ENCODE data around the gene RAPGEFL1. TPM values are rescaled to one million over a fixed set of nuclear protein-coding genes. Genes with fewer than 3 reads are reported as not detected.

The RAPGEFL1 gene
- total RNA-seq, 2 experiments from 2014 or later: 4.0 to 5.1 TPM

GRCh38 chr17:40175928-40176753 lies 1.1 kb upstream of the RAPGEFL1 start:
- DNase-seq: no peak
- no peaks in the 10 kb centered on the region for H3K27me3 Mint-ChIP-seq
- ChIA-PET CTCF (interaction anchor here (1.0 to 3.7 kb wide), 6 partner anchors 8 to 1227 kb away, joined by 3 to 21 read pairs (median 4); partner anchors contain the start of gene NR1D1), POLR2A (no interaction called here)
- peaks cover 8% of the 10 kb centered on the region for H3K4me1 Mint-ChIP-seq
- peaks cover 28% of the 10 kb centered on the region for H3K36me3 Mint-ChIP-seq (ENCODE audit: low read depth)
- no peaks in the 10 kb centered on the region for H3K9me3 Mint-ChIP-seq
- no peak overlapping the region for H3K27ac Mint-ChIP-seq
- no peak overlapping the region for H3K4me3 Mint-ChIP-seq

- Mint-ChIP-seq H3K27ac (peak overlapping the region; percentile 60), H3K4me1 (peaks cover 8% of the 10 kb centered on the region), H3K9me3 (no peaks in the 10 kb centered on the region), H3K36me3 (ENCODE audit: low read depth) (peaks cover 24% of the 10 kb centered on the region), H3K27me3 (no peaks in the 10 kb centered on the region), H3K4me3 (no peak overlapping the region)
- CTCF ChIA-PET: interaction anchor here (1.1 to 3.7 kb wide), 4 partner anchors 8 to 76 kb away, joined by 3 to 21 read pairs (median 7); partner anchors contain the start of gene NR1D1
- no peak for DNase-seq
- POLR2A ChIA-PET: no interaction called here
These were observed 538 bp upstream of the RAPGEFL1 start for GRCh38 chr17:40176754-40177110.

DNA sequence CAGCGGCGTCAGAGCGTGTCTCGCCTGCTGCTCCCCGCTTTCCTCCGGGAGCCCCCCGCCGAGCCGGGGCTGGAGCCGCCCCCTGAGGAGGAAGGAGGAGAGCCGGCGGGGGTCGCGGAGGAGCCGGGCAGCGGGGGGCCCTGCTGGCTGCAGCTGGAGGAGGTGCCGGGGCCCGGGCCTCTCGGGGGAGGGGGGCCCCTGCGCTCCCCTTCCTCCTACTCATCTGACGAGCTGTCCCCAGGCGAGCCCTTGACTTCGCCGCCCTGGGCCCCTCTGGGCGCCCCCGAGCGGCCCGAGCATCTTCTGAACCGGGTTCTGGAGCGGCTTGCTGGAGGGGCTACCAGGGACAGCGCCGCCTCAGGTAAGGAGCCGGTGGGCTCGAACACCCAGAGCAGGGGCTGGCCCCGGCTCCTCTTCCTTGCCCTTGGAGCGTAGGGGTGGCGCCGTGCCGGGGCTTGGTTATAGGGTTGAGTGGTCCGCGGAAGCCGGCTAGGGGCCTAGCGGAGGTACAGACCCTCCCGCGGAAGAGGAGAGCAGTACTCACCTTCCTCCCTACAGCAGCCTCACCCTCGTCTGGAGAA lies 841 bp downstream of the RAPGEFL1 start:
- Mint-ChIP-seq H3K4me1 (peaks cover 8% of the 10 kb centered on the region), H3K27ac (no peak overlapping the region), H3K36me3 (ENCODE audit: low read depth) (peaks cover 15% of the 10 kb centered on the region), H3K27me3 (no peaks in the 10 kb centered on the region), H3K9me3 (no peaks in the 10 kb centered on the region), H3K4me3 (peak overlapping the region; percentile 32)
- no peak for DNase-seq
- CTCF ChIA-PET: interaction anchor here (0.6 to 3.7 kb wide), 7 partner anchors 8 to 174 kb away, joined by 3 to 21 read pairs (median 4); no protein-coding TSS in a partner anchor
- POLR2A ChIA-PET: no interaction called here

DNA sequence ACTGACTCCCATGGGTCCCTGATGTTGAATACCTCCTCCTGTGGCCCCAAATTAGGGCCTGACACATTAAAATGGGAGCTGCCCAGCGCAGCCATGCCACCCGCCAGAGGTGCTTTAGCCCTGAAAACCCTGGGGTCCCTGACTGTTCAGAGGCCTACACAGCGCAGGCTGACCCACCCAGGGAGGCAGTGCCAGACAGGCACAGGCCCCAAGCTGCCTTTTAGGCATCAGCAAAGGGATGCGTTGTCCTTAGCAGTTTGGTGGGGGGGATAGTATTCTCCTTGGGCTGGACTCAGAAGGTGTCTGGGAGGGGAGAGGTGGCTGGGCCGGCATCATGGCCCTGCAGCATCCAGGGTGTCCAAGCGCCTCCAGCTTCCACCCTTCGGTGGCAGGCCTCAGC lies 1.4 kb downstream of the RAPGEFL1 start:
- peak overlapping the region; percentile 32 for H3K4me3 Mint-ChIP-seq
- ChIA-PET CTCF (interaction anchor here (0.6 to 3.3 kb wide), 8 partner anchors 8 to 173 kb away, joined by 3 to 10 read pairs (median 5); no protein-coding TSS in a partner anchor), POLR2A (no interaction called here)
- H3K36me3 Mint-ChIP-seq (ENCODE audit: low read depth): peaks cover 11% of the 10 kb centered on the region
- no peak for DNase-seq
- no peaks in the 10 kb centered on the region for H3K9me3 Mint-ChIP-seq
- peaks cover 8% of the 10 kb centered on the region for H3K4me1 Mint-ChIP-seq
- peak overlapping the region; percentile 54 for H3K27ac Mint-ChIP-seq
- H3K27me3 Mint-ChIP-seq: no peaks in the 10 kb centered on the region

- DNase-seq: no peak
- POLR2A ChIA-PET: no interaction called here
- Mint-ChIP-seq H3K4me1 (peaks cover 8% of the 10 kb centered on the region), H3K9me3 (no peaks in the 10 kb centered on the region), H3K4me3 (no peak overlapping the region), H3K36me3 (ENCODE audit: low read depth) (peaks cover 7% of the 10 kb centered on the region), H3K27ac (no peak overlapping the region), H3K27me3 (no peaks in the 10 kb centered on the region)
- CTCF ChIA-PET: interaction anchor here (0.6 to 1.9 kb wide), 9 partner anchors 10 to 269 kb away, joined by 3 to 10 read pairs (median 3); no protein-coding TSS in a partner anchor
These were observed 2.8 kb downstream of the RAPGEFL1 start for GRCh38 chr17:40179923-40180659.

DNA sequence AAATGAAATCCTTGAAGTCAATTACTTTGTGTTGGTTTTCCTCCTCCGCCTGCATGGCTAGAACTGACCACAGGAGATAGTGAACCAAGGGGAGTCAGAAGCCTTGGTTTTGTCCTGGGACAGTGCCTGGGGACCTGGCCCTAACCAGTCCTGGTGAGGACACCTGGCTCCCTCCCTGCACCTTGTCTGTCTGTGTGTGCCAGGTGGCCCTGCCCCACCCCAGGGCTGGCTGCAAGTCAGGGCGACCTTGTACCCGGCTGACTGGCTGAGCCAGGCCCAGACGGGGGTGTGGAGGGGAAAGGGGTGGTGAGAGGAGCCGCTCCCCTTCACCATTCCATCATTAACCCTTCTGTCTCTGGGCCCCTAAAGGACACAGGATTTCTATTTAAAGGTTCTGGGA lies 3.4 kb downstream of the RAPGEFL1 start:
- Mint-ChIP-seq H3K9me3 (no peaks in the 10 kb centered on the region), H3K27me3 (no peaks in the 10 kb centered on the region), H3K27ac (no peak overlapping the region), H3K4me1 (peaks cover 8% of the 10 kb centered on the region), H3K36me3 (ENCODE audit: low read depth) (peaks cover 6% of the 10 kb centered on the region), H3K4me3 (no peak overlapping the region)
- DNase-seq: no peak
- POLR2A ChIA-PET: no interaction called here
- CTCF ChIA-PET: interaction anchor here (1.0 to 1.9 kb wide), 6 partner anchors 10 to 270 kb away, joined by 3 to 10 read pairs (median 3); no protein-coding TSS in a partner anchor

DNA sequence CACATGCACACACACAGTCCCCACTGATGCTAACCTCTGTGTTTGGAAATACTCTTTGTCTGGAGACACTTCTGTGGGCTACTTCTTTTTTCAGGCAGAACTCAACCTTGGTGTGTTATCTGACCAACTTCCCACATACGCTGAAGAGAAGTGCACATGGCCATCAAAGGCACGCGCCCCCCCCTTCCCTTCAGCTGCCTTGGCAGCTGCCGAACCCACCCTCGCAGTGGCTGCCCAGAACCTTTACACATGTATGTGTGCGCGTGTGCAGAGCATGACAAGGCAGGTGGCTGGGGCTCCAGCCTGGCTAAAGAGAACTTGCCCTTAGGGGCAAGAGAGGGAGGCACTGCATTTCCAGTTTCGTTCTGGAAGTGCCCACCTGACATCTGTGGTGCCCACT lies 3.9 kb downstream of the RAPGEFL1 start:
- POLR2A ChIA-PET: no interaction called here
- H3K9me3 Mint-ChIP-seq: no peaks in the 10 kb centered on the region
- no peak for DNase-seq
- H3K36me3 Mint-ChIP-seq (ENCODE audit: low read depth): peaks cover 2% of the 10 kb centered on the region
- no peak overlapping the region for H3K27ac Mint-ChIP-seq
- CTCF ChIA-PET: interaction anchor here (0.6 to 0.8 kb wide), 2 partner anchors 12 to 18 kb away, joined by 3 to 5 read pairs; no protein-coding TSS in a partner anchor
- H3K4me1 Mint-ChIP-seq: peaks cover 8% of the 10 kb centered on the region
- H3K4me3 Mint-ChIP-seq: no peak overlapping the region
- no peaks in the 10 kb centered on the region for H3K27me3 Mint-ChIP-seq

- H3K9me3 Mint-ChIP-seq: no peaks in the 10 kb centered on the region
- no peak for DNase-seq
- H3K4me3 Mint-ChIP-seq: no peak overlapping the region
- CTCF ChIA-PET: interaction anchor here (0.6 to 1.3 kb wide), 2 partner anchors 27 to 36 kb away, joined by 3 to 4 read pairs; no protein-coding TSS in a partner anchor
- POLR2A ChIA-PET: no interaction called here
- no peak overlapping the region for H3K27ac Mint-ChIP-seq
- peaks cover 2% of the 10 kb centered on the region for H3K36me3 Mint-ChIP-seq (ENCODE audit: low read depth)
- H3K4me1 Mint-ChIP-seq: peaks cover 2% of the 10 kb centered on the region
- no peaks in the 10 kb centered on the region for H3K27me3 Mint-ChIP-seq
These were observed 5.3 kb downstream of the RAPGEFL1 start for GRCh38 chr17:40182606-40183005.

GRCh38 chr17:40187238-40187637 lies 10.0 kb downstream of the RAPGEFL1 start:
- DNase-seq: no peak
- Mint-ChIP-seq H3K9me3 (no peaks in the 10 kb centered on the region), H3K27ac (no peak overlapping the region), H3K4me3 (no peak overlapping the region), H3K36me3 (ENCODE audit: low read depth) (no peaks in the 10 kb centered on the region), H3K27me3 (peaks cover 8% of the 10 kb centered on the region), H3K4me1 (peaks cover 10% of the 10 kb centered on the region)
- ChIA-PET POLR2A (no interaction called here), CTCF (interaction anchor here (0.6 to 1.5 kb wide), 2 partner anchors 74 to 83 kb away, joined by 3 to 8 read pairs; no protein-coding TSS in a partner anchor)

DNA sequence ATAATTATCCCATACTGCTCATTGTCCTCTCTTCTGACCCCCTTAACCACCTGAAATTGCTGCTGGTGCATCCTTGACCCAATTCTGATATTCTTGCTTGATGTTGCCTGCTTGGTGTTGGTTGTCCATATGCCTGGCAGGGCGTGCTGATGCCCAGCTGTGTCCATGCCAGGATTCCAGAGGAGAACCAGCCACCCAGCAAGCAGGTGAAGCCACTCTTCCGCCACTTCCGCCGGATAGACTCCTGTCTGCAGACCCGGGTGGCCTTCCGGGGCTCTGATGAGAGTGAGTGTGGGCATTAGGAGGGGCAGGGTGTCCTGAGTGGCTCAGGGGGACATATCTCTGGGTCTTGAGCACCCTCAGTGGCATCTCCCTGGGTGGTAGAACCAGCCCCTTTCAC lies 11.4 kb downstream of the RAPGEFL1 start:
- H3K9me3 Mint-ChIP-seq: no peaks in the 10 kb centered on the region
- CTCF ChIA-PET: interaction anchor here (0.6 to 4.1 kb wide), 3 partner anchors 12 to 413 kb away, joined by 3 to 21 read pairs (median 8); partner anchors contain the start of gene RAPGEFL1
- no peak for DNase-seq
- H3K4me3 Mint-ChIP-seq: no peak overlapping the region
- no peaks in the 10 kb centered on the region for H3K36me3 Mint-ChIP-seq (ENCODE audit: low read depth)
- POLR2A ChIA-PET: no interaction called here
- no peak overlapping the region for H3K27ac Mint-ChIP-seq
- H3K27me3 Mint-ChIP-seq: peaks cover 8% of the 10 kb centered on the region
- peaks cover 14% of the 10 kb centered on the region for H3K4me1 Mint-ChIP-seq

- no peak for DNase-seq
- H3K9me3 Mint-ChIP-seq: no peaks in the 10 kb centered on the region
- POLR2A ChIA-PET: no interaction called here
- peaks cover 8% of the 10 kb centered on the region for H3K27me3 Mint-ChIP-seq
- no peak overlapping the region for H3K27ac Mint-ChIP-seq
- H3K4me1 Mint-ChIP-seq: peaks cover 26% of the 10 kb centered on the region
- CTCF ChIA-PET: interaction anchor here (0.7 to 4.1 kb wide), 10 partner anchors 11 to 140 kb away, joined by 3 to 21 read pairs (median 6); partner anchors contain the start of gene RAPGEFL1
- no peaks in the 10 kb centered on the region for H3K36me3 Mint-ChIP-seq (ENCODE audit: low read depth)
- peak overlapping the region; percentile 70 for H3K4me3 Mint-ChIP-seq
These were observed 13.1 kb downstream of the RAPGEFL1 start for GRCh38 chr17:40190197-40191021.
